Peyer's patch (tissue), 4 donors: ENCODE data around the gene AKNA. TPM values are rescaled to one million over a fixed set of nuclear protein-coding genes. Genes with fewer than 3 reads are reported as not detected.

Source experiments
- DNase-seq, 3 donors: peaks; one replicate each; pipeline ENCODE4 v3.0.0-alpha.2; 2017 to 2019
- H3K27ac ChIP-seq, 4 donors: fragments of 200-600 bp; sonication (generic); one replicate each; pipeline ENCODE4 v1.5.1; 2016 to 2019
- H3K27me3 ChIP-seq, 2 donors: fragments of 200-600 bp; sonication (generic); one replicate each; pipeline ENCODE4 v1.5.1; 2019
- H3K36me3 ChIP-seq, 3 donors: fragments of 200-600 bp; sonication (generic); one replicate each; pipeline ENCODE4 v1.5.1; 2016 to 2019
- H3K4me1 ChIP-seq, 4 donors: fragments of 200-600 bp; sonication (generic); one replicate each; pipeline ENCODE4 v1.5.1; 2016 to 2019
- H3K4me3 ChIP-seq, 4 donors: fragments of 200-600 bp; sonication (generic); 1 replicate in 3 of 4; 2 replicates in 1 of 4; pipeline ENCODE4 v1.5.1; 2016 to 2019; ENCODE audit warnings: mild to moderate bottlenecking in 1 of 4
- H3K9me3 ChIP-seq, 4 donors: fragments of 200-600 bp; sonication (generic); one replicate each; pipeline ENCODE4 v1.5.1; 2016 to 2019; ENCODE audit warnings: mild to moderate bottlenecking in 1 of 4
- CTCF ChIP-seq, 6 experiments: fragments of 450-650 bp in 4 of 6; fragments of 200-600 bp in 2 of 6; sonication (generic) in 1 of 6; IDR thresholded peaks; one replicate each; pipeline ENCODE4 v1.5.1; 2017 to 2019; ENCODE audit warnings: antibody characterized with exemption in 6 of 6, mild to moderate bottlenecking in 3 of 6, moderate library complexity in 1 of 6
- POLR2A ChIP-seq, 2 donors: fragments of 450-650 bp; IDR thresholded peaks; one replicate each; pipeline ENCODE4 v1.5.1; 2017; ENCODE audit warnings: antibody characterized with exemption in 2 of 2, mild to moderate bottlenecking in 2 of 2, moderate library complexity in 2 of 2
- total RNA-seq, 4 donors: library from RNA; depleted of rRNA; stranded (reverse); fragments of >200 nt; gene quantifications; one replicate each; pipeline ENCODE4 v1.1.0, GENCODE V29; 2016

Gene AKNA
- total RNA-seq, 4 donors from 2014 or later = 41.7 to 174 (median 75.0) TPM

- DNase-seq = no peak
- H3K27me3 ChIP-seq = no peaks in the 10 kb centered on the region
- peak overlapping the region; percentile 4 to 80 (median 37) for H3K4me3 ChIP-seq
- TF ChIP-seq CTCF (IDR thresholded peaks at IDR 0.05) (no peak), POLR2A (IDR thresholded peaks at IDR 0.05) (no peak)
- H3K9me3 ChIP-seq = no peaks in the 10 kb centered on the region
- H3K4me1 ChIP-seq = peaks cover 4 to 55% (median 42%) of the 10 kb centered on the region in 4 donors
- H3K27ac ChIP-seq = peak overlapping the region; percentile 92 to 97 (median 94)
- peaks cover 0 to 12% (median 0%) of the 10 kb centered on the region in 3 donors for H3K36me3 ChIP-seq
Observed at GRCh38 chr9:114384836-114385396, 2.9 kb downstream of the AKNA start.

DNA sequence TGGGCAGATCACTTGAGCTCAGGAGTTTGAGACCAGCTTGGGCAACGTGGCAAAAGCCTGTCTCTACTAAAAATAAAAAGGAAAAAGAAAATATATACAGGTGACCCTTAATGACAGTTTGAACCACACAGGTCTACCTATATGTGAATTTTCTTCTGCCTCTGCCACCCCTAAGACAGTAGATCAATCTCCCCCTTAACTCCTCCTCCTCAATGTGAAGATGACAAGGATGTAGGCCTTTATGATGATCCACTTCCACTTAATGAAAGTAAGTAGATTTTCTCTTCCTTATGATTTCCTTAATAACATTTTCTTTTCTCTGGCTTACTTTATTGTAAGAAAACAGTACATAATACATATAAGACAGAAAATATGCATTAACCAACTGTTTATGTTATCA is 3.4 kb downstream of the AKNA start:
- H3K27me3 ChIP-seq = no peaks in the 10 kb centered on the region
- DNase-seq = no peak
- H3K4me3 ChIP-seq = peak overlapping the region in 2 of 4 donors; percentile 35 to 80
- H3K36me3 ChIP-seq = peaks cover 0 to 18% (median 3%) of the 10 kb centered on the region in 3 donors
- no peak for TF ChIP-seq CTCF (IDR thresholded peaks at IDR 0.05)
- no peak for TF ChIP-seq POLR2A (IDR thresholded peaks at IDR 0.05)
- H3K9me3 ChIP-seq = no peaks in the 10 kb centered on the region
- peak overlapping the region; percentile 92 to 97 (median 94) for H3K27ac ChIP-seq
- H3K4me1 ChIP-seq = peaks cover 4 to 50% (median 39%) of the 10 kb centered on the region in 4 donors

- Histone ChIP-seq H3K27ac (peak overlapping the region; percentile 92 to 97 (median 94)), H3K4me3 (peak overlapping the region; percentile 16 to 39 (median 34)), H3K9me3 (no peaks in the 10 kb centered on the region), H3K27me3 (no peaks in the 10 kb centered on the region), H3K4me1 (peaks cover 4 to 53% (median 36%) of the 10 kb centered on the region in 4 donors), H3K36me3 (peaks cover 0 to 25% (median 5%) of the 10 kb centered on the region in 3 donors)
- TF ChIP-seq POLR2A (IDR thresholded peaks at IDR 0.05) = no peak
- no peak for TF ChIP-seq CTCF (IDR thresholded peaks at IDR 0.05)
- DNase-seq = no peak
Observed at GRCh38 chr9:114383521-114384231, 4.1 kb downstream of the AKNA start.

GRCh38 chr9:114382699-114383520 is 4.9 kb downstream of the AKNA start:
- no peak for TF ChIP-seq CTCF (IDR thresholded peaks at IDR 0.05)
- TF ChIP-seq POLR2A (IDR thresholded peaks at IDR 0.05) = no peak
- Histone ChIP-seq H3K9me3 (no peaks in the 10 kb centered on the region), H3K36me3 (peaks cover 0 to 32% (median 5%) of the 10 kb centered on the region in 3 donors), H3K4me3 (peak overlapping the region; percentile 16 to 39 (median 34)), H3K27ac (peak overlapping the region; percentile 92 to 97 (median 94)), H3K4me1 (peaks cover 0 to 47% (median 32%) of the 10 kb centered on the region in 4 donors), H3K27me3 (no peaks in the 10 kb centered on the region)
- peak in 2 of 3 donors; percentile 64 to 71 for DNase-seq

GRCh38 chr9:114378883-114379282 is 8.9 kb downstream of the AKNA start:
- Histone ChIP-seq H3K27ac (peak overlapping the region in 1 of 4 donors; percentile 52), H3K27me3 (no peaks in the 10 kb centered on the region), H3K9me3 (no peaks in the 10 kb centered on the region), H3K4me3 (no peak overlapping the region), H3K36me3 (peaks cover 0 to 52% (median 5%) of the 10 kb centered on the region in 3 donors), H3K4me1 (peaks cover 0 to 43% (median 27%) of the 10 kb centered on the region in 4 donors)
- TF ChIP-seq CTCF (IDR thresholded peaks at IDR 0.05) (no peak), POLR2A (IDR thresholded peaks at IDR 0.05) (no peak)
- no peak for DNase-seq
